ENCODE measurements around the gene MCOLN3.
A peak's percentile ranks its signal among the peaks of the same experiment; 100 is the strongest.

The MCOLN3 gene

GRCh38 chr1:85061711-85062424 is 13.6 kb upstream of the MCOLN3 start (continued):
- peak; percentile 58; the same call in 1 of the 2 replicates for TF ChIP-seq ZNF692 (tag by site-specific recombination; IDR thresholded peaks at IDR 0.05)
- TF ChIP-seq IKZF3 (tag by site-specific recombination; IDR thresholded peaks at IDR 0.05), result peak; percentile 65; the same call in 1 of the 2 replicates
- no peak for TF ChIP-seq ZNF24 (tag by site-specific recombination; IDR thresholded peaks at IDR 0.05)
- no peak for TF ChIP-seq ZNF660 (tag by site-specific recombination; IDR thresholded peaks at IDR 0.05)
- TF ChIP-seq, protein P1, sequence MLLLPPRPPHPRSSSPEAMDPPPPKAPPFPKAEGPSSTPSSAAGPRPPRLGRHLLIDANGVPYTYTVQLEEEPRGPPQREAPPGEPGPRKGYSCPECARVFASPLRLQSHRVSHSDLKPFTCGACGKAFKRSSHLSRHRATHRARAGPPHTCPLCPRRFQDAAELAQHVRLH (tag by site-specific recombination; IDR thresholded peaks at IDR 0.05), result no peak
- TF ChIP-seq ZEB2 (tag by site-specific recombination; IDR thresholded peaks at IDR 0.05), result 0 out of 2 replicates have a peak, but pooled peaks have one; percentile 47
- TF ChIP-seq ZNF610 (tag by site-specific recombination; IDR thresholded peaks at IDR 0.05; ENCODE audit: borderline replicate concordance), result no peak
- TF ChIP-seq MZF1 (tag by site-specific recombination; IDR thresholded peaks at IDR 0.05; ENCODE audit: borderline replicate concordance), result no peak
- no peak for TF ChIP-seq KLF10 (tag by site-specific recombination; IDR thresholded peaks at IDR 0.05)
- TF ChIP-seq ZNF629 (tag by site-specific recombination; IDR thresholded peaks at IDR 0.05), result peak; percentile 98
- no peak for TF ChIP-seq SCRT1 (tag by site-specific recombination; IDR thresholded peaks at IDR 0.05; ENCODE audit: borderline replicate concordance)
- peak; percentile 47; the same call in 1 of the 2 replicates for TF ChIP-seq ZNF449 (tag by site-specific recombination; IDR thresholded peaks at IDR 0.05)
- TF ChIP-seq EGR2 (tag by site-specific recombination; IDR thresholded peaks at IDR 0.05; ENCODE audit: low read depth), result no peak
- no peak for TF ChIP-seq SCRT2 (tag by site-specific recombination; IDR thresholded peaks at IDR 0.05)
- TF ChIP-seq, protein P2, sequence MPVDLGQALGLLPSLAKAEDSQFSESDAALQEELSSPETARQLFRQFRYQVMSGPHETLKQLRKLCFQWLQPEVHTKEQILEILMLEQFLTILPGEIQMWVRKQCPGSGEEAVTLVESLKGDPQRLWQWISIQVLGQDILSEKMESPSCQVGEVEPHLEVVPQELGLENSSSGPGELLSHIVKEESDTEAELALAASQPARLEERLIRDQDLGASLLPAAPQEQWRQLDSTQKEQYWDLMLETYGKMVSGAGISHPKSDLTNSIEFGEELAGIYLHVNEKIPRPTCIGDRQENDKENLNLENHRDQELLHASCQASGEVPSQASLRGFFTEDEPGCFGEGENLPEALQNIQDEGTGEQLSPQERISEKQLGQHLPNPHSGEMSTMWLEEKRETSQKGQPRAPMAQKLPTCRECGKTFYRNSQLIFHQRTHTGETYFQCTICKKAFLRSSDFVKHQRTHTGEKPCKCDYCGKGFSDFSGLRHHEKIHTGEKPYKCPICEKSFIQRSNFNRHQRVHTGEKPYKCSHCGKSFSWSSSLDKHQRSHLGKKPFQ (tag by site-specific recombination; IDR thresholded peaks at IDR 0.05), result no peak
- no peak for TF ChIP-seq ZSCAN23 (tag by site-specific recombination; IDR thresholded peaks at IDR 0.05)
- peak; percentile 64; the same call in 1 of the 2 replicates for TF ChIP-seq TRIM28 (IDR thresholded peaks at IDR 0.05; ENCODE audit: borderline replicate concordance, low read length)
- TF ChIP-seq, protein P3, sequence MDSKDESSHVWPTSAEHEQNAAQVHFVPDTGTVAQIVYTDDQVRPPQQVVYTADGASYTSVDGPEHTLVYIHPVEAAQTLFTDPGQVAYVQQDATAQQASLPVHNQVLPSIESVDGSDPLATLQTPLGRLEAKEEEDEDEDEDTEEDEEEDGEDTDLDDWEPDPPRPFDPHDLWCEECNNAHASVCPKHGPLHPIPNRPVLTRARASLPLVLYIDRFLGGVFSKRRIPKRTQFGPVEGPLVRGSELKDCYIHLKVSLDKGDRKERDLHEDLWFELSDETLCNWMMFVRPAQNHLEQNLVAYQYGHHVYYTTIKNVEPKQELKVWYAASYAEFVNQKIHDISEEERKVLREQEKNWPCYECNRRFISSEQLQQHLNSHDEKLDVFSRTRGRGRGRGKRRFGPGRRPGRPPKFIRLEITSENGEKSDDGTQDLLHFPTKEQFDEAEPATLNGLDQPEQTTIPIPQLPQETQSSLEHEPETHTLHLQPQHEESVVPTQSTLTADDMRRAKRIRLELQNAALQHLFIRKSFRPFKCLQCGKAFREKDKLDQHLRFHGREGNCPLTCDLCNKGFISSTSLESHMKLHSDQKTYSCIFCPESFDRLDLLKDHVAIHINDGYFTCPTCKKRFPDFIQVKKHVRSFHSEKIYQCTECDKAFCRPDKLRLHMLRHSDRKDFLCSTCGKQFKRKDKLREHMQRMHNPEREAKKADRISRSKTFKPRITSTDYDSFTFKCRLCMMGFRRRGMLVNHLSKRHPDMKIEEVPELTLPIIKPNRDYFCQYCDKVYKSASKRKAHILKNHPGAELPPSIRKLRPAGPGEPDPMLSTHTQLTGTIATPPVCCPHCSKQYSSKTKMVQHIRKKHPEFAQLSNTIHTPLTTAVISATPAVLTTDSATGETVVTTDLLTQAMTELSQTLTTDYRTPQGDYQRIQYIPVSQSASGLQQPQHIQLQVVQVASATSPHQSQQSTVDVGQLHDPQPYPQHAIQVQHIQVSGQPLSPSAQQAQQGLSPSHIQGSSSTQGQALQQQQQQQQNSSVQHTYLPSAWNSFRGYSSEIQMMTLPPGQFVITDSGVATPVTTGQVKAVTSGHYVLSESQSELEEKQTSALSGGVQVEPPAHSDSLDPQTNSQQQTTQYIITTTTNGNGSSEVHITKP (tag by site-specific recombination; IDR thresholded peaks at IDR 0.05), result peak; percentile 43; the same call in 1 of the 2 replicates
- no peak for TF ChIP-seq ZNF792 (tag by site-specific recombination; IDR thresholded peaks at IDR 0.05)
- TF ChIP-seq ZSCAN5A (tag by site-specific recombination; IDR thresholded peaks at IDR 0.05), result no peak
- TF ChIP-seq ZNF596 (tag by site-specific recombination; IDR thresholded peaks at IDR 0.05), result no peak
- TF ChIP-seq ZNF529 (tag by site-specific recombination; IDR thresholded peaks at IDR 0.05; ENCODE audit: insufficient replicate concordance), result no peak
- TF ChIP-seq ZNF37A (tag by site-specific recombination; IDR thresholded peaks at IDR 0.05), result no peak
- TF ChIP-seq ZNF394 (tag by site-specific recombination; IDR thresholded peaks at IDR 0.05; ENCODE audit: borderline replicate concordance), result no peak
- TF ChIP-seq ZNF624 (tag by site-specific recombination; IDR thresholded peaks at IDR 0.05), result no peak
- TF ChIP-seq ZNF133 (tag by site-specific recombination; IDR thresholded peaks at IDR 0.05), result no peak
- TF ChIP-seq ZNF514 (tag by site-specific recombination; IDR thresholded peaks at IDR 0.05), result no peak
